HepG2 (cell line): ENCODE data around the gene KIAA1217.

Experiments
- JUNB ChIP-seq: sonication (generic); formaldehyde crosslinking; IDR thresholded peaks from 2 replicates; pipeline ENCODE4 v1.8.0; 2022; ENCODE audit warnings: missing genetic modification reagents, mild to moderate bottlenecking, borderline replicate concordance
- MAZ ChIP-seq, 2 experiments: sonication (generic) in 1 of 2; formaldehyde crosslinking in 1 of 2; IDR thresholded peaks; 2 replicates each; pipeline versions ENCODE4 v1.5.0 to v1.6.1; 2012 to 2020; ENCODE audit warnings: low read depth in 2 of 2, mild to moderate bottlenecking in 2 of 2, borderline replicate concordance in 1 of 2, improper control_type of control experiment in 1 of 2, low read length in 1 of 2, missing genetic modification reagents in 1 of 2, moderate library complexity in 1 of 2

DNA sequence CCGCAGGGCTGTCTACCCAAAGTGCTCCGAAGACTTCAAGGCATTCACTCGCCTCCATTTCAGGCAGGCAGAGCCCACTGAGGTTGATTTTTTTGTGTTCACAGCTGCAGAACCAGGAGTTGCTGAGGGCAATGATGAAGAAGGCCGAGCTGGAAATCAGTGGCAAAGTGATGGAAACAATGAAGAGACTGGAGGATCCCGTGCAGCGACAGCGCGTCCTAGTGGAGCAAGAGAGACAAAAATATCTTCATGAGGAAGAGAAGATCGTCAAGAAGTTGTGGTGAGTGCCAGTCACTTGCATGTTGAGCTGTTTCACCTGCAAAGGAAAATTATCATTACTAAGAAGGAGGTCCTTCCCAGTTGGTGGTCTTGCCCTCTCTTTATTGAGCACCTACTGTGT is 304.2 kb downstream of the KIAA1217 start:
- no peak for TF ChIP-seq JUNB
- TF ChIP-seq MAZ (IDR thresholded peaks at IDR 0.05; ENCODE audit: borderline replicate concordance, low read depth, low read length) = no peak
- TF ChIP-seq MAZ (CRISPR knock-in tag; IDR thresholded peaks at IDR 0.05; ENCODE audit: low read depth) = no peak
